HepG2 (cell line): ENCODE data around the gene GJD3. TPM values are rescaled to one million over a fixed set of nuclear protein-coding genes. Genes with fewer than 3 reads are reported as not detected.

Experiments used
- BCL6 ChIP-seq: IDR thresholded peaks from 2 replicates; pipeline ENCODE4 v1.6.1; 2016; ENCODE audit warnings: missing genetic modification reagents, missing compliant biosample characterization
- FLYWCH1 ChIP-seq: sonication (generic); formaldehyde crosslinking; IDR thresholded peaks from 2 replicates; pipeline ENCODE4 v1.8.1; 2023; ENCODE audit warnings: mild to moderate bottlenecking, missing genetic modification reagents
- HNF1A ChIP-seq, 2 experiments: sonication (generic) in 1 of 2; formaldehyde crosslinking in 1 of 2; IDR thresholded peaks; 2 replicates each; pipeline versions ENCODE4 v1.4.0 to v1.6.1; 2016 to 2020; ENCODE audit warnings: borderline replicate concordance in 1 of 2, low read depth in 1 of 2, mild to moderate bottlenecking in 1 of 2, missing genetic modification reagents in 1 of 2
- JARID2 ChIP-seq: sonication (generic); formaldehyde crosslinking; IDR thresholded peaks from 2 replicates; pipeline ENCODE4 v1.8.1; 2023; ENCODE audit warnings: missing genetic modification reagents, inconsistent platforms; ENCODE audit not compliant: insufficient replicate concordance
- LRRFIP1 ChIP-seq: sonication (generic); formaldehyde crosslinking; conservative IDR thresholded peaks from 2 replicates; pipeline ENCODE4 v1.4.0; 2020; ENCODE audit warnings: missing genetic modification reagents
- MTF1 ChIP-seq: sonication (generic); formaldehyde crosslinking; IDR thresholded peaks from 2 replicates; pipeline ENCODE4 v1.5.0; 2020; ENCODE audit warnings: missing genetic modification reagents
- NKX3-1 ChIP-seq: sonication (generic); formaldehyde crosslinking; IDR thresholded peaks from 2 replicates; pipeline ENCODE4 v1.5.0; 2020; ENCODE audit warnings: missing genetic modification reagents
- PITX1 ChIP-seq: sonication (generic); formaldehyde crosslinking; IDR thresholded peaks from 2 replicates; pipeline ENCODE4 v1.5.1; 2020; ENCODE audit warnings: mild to moderate bottlenecking, missing genetic modification reagents
- ZFP90 ChIP-seq: sonication (generic); formaldehyde crosslinking; IDR thresholded peaks from 2 replicates; pipeline ENCODE4 v1.8.0; 2022; ENCODE audit warnings: missing genetic modification reagents, mild to moderate bottlenecking, inconsistent platforms, borderline replicate concordance
- ZFY ChIP-seq: sonication (generic); formaldehyde crosslinking; IDR thresholded peaks from 2 replicates; pipeline ENCODE4 v1.4.0; 2020; ENCODE audit warnings: missing genetic modification reagents
- ZMYM4 ChIP-seq: sonication (generic); formaldehyde crosslinking; IDR thresholded peaks from 2 replicates; pipeline ENCODE4 v1.8.1; 2023; ENCODE audit warnings: mild to moderate bottlenecking, missing genetic modification reagents
- ZNF496 ChIP-seq: sonication (generic); formaldehyde crosslinking; IDR thresholded peaks from 2 replicates; pipeline ENCODE4 v1.8.1; 2023; ENCODE audit warnings: mild to moderate bottlenecking, moderate library complexity, missing genetic modification reagents; ENCODE audit not compliant: insufficient replicate concordance
- ZNF503 ChIP-seq: sonication (generic); formaldehyde crosslinking; IDR thresholded peaks from 2 replicates; pipeline ENCODE4 v1.4.0; 2020; ENCODE audit warnings: missing genetic modification reagents
- ZNF615 ChIP-seq: sonication (generic); formaldehyde crosslinking; IDR thresholded peaks from 2 replicates; pipeline ENCODE4 v1.5.0; 2020; ENCODE audit warnings: mild to moderate bottlenecking, missing genetic modification reagents, borderline replicate concordance
- ZNF737 ChIP-seq: sonication (generic); formaldehyde crosslinking; IDR thresholded peaks from 2 replicates; pipeline ENCODE4 v1.5.0; 2020; ENCODE audit warnings: missing genetic modification reagents, mild to moderate bottlenecking, borderline replicate concordance
- ZUFSP ChIP-seq: sonication (generic); formaldehyde crosslinking; IDR thresholded peaks from 2 replicates; pipeline ENCODE4 v1.9.0; 2021; ENCODE audit warnings: missing genetic modification reagents, mild to moderate bottlenecking, borderline replicate concordance
- polyA plus RNA-seq, 8 experiments: library from polyadenylated mRNA; depleted of rRNA in 3 of 8; stranded (reverse) in 7 of 8; unstranded in 1 of 8; fragments of >200 nt; fragmentation: Illumina TruSeq in 4 of 8; extraction: Trizol in 4 of 8; gene quantifications; 2 replicates each; pipeline versions ENCODE4 v1.2.1 to v1.2.3, GENCODE V29; 2011 to 2016; ENCODE audit warnings: low read depth in 4 of 8, missing spikeins in 1 of 8, mixed read lengths in 1 of 8; ENCODE audit not compliant: insufficient read depth in 1 of 8
- total RNA-seq, 5 experiments: library from RNA; depleted of rRNA; stranded (reverse); fragments of >200 nt; fragmentation: Illumina TruSeq; extraction: Trizol; gene quantifications; 2 replicates each; pipeline ENCODE4 v1.2.3, GENCODE V29; 2016; ENCODE audit warnings: low read depth in 1 of 5

The GJD3 gene
- total and polyA plus RNA-seq, 2 of the 13 experiments (the other 11 are each of a cell fraction or from before 2014, with no cell fraction given), result not detected

GRCh38 chr17:40362696-40363110 is 1.8 kb downstream of the GJD3 start (continued):
- TF ChIP-seq LRRFIP1 (CRISPR knock-in tag) (no peak), PITX1 (CRISPR knock-in tag) (peak; percentile 61), NKX3-1 (CRISPR knock-in tag) (peak; percentile 79; the same call in 1 of the 2 replicates), ZUFSP (CRISPR knock-in tag) (no peak), ZNF496 (CRISPR knock-in tag) (no peak), HNF1A (IDR thresholded peaks at IDR 0.05; ENCODE audit: low read depth) (no peak; the same call in 1 of the 2 replicates), HNF1A (CRISPR knock-in tag; IDR thresholded peaks at IDR 0.05; ENCODE audit: borderline replicate concordance) (peak; percentile 72; the same call in 1 of the 2 replicates), JARID2 (CRISPR knock-in tag) (peak; percentile 80), ZNF503 (CRISPR knock-in tag) (peak; percentile 59; the same call in 1 of the 2 replicates), ZMYM4 (CRISPR knock-in tag) (peak; percentile 83), ZFP90 (CRISPR knock-in tag) (peak; percentile 88; the same call in 1 of the 2 replicates), ZNF737 (CRISPR knock-in tag) (no peak), BCL6 (CRISPR knock-in tag) (peak; percentile 75), MTF1 (CRISPR knock-in tag) (0 out of 2 replicates have a peak, but pooled peaks have one; percentile 58), FLYWCH1 (CRISPR knock-in tag) (peak; percentile 18; the same call in 1 of the 2 replicates), ZFY (CRISPR knock-in tag) (peak; percentile 89), ZNF615 (CRISPR knock-in tag) (no peak)
